GM12878 (cell line): Measurements from ENCODE around the gene KRTAP1-1. TPM values are rescaled to one million over a fixed set of nuclear protein-coding genes. Genes with fewer than 3 reads are reported as not detected.
"Not testable (repeated sequence)": the region's sequence is repeated elsewhere in the genome, so short reads cannot be mapped to it uniquely, and the experiment has no call there.

Experiments used
- ATAC-seq: fragments of 200-7000 bp; cut with Tn5 transposase; 3 replicates; pipeline ENCODE4 v1.9.1; 2020; ENCODE audit warnings: mild to moderate bottlenecking, moderate library complexity
- BruUV-seq: library from RNA; stranded (reverse); fragments of 400-500 nt; replicated peaks from 2 replicates; lab custom pipeline; 2021; lab: Mats Ljungman, UMichigan
- CTCF ChIA-PET: fragments of 300-600 bp; sonication (Branson Sonifier 250); formaldehyde crosslinking; extraction: SDS; loops from one replicate; lab custom pipeline; 2021; ENCODE audit warnings: inconsistent platforms; lab: Yijun Ruan, JAX
- POLR2A ChIA-PET: fragments of 350-600 bp; formaldehyde crosslinking; extraction: SDS; loops from one replicate; lab custom pipeline; 2021; ENCODE audit warnings: inconsistent platforms; lab: Charles Lee
- RAD21 ChIA-PET: fragments of 300-600 bp; sonication (Branson Sonifier 250); formaldehyde crosslinking; loops from one replicate; lab custom pipeline; 2023; ENCODE audit warnings: antibody characterized with exemption; ENCODE audit not compliant: unreplicated experiment; lab: Charles Lee
- SMC1A ChIA-PET: fragments of 300-600 bp; sonication (Branson Sonifier 250); formaldehyde crosslinking; loops from one replicate; lab custom pipeline; 2023; ENCODE audit not compliant: unreplicated experiment, uncharacterized antibody; lab: Charles Lee
- DNase-seq: peaks from one replicate; pipeline ENCODE4 v3.0.0-alpha.2; 2011; ENCODE audit warnings: low read depth, low spot score
- FAIRE-seq: peaks from 3 replicates; lab custom pipeline; 2011; peaks lifted over from hg19 to GRCh38; lab: Jason Lieb, UNC
- H2AFZ ChIP-seq: 2 replicates; pipeline ENCODE4 v1.6.0; 2011; ENCODE audit warnings: low read depth, low read length, control low read depth; ENCODE audit not compliant: control insufficient read depth
- H3K27ac ChIP-seq: 2 replicates; pipeline ENCODE4 v1.5.1; 2011; ENCODE audit warnings: control low read depth; ENCODE audit not compliant: control insufficient read depth, insufficient read depth
- H3K27me3 ChIP-seq, 2 experiments: replicated peaks in 1 of 2; 2 replicates each; pipeline versions ENCODE4 v1.6.0 to v1.6.1; 2011; ENCODE audit warnings: low read length in 1 of 2; ENCODE audit not compliant: control insufficient read depth in 2 of 2, insufficient read depth in 2 of 2
- H3K36me3 ChIP-seq, 2 experiments: 2 replicates each; pipeline ENCODE4 v1.5.1; 2011; ENCODE audit warnings: low read length in 1 of 2; ENCODE audit not compliant: control insufficient read depth in 2 of 2, insufficient read depth in 2 of 2
- H3K4me1 ChIP-seq: 2 replicates; pipeline ENCODE4 v1.6.1; 2011; ENCODE audit warnings: mild to moderate bottlenecking, low read length, moderate library complexity, mixed read lengths; ENCODE audit not compliant: control insufficient read depth, insufficient read depth
- H3K4me2 ChIP-seq: 2 replicates; pipeline ENCODE4 v1.6.0; 2011; ENCODE audit warnings: control low read depth; ENCODE audit not compliant: control insufficient read depth, insufficient read depth
- H3K4me3 ChIP-seq: fragments of 200-600 bp; sonication (generic); 2 replicates; pipeline ENCODE4 v1.5.1; 2016
- H3K79me2 ChIP-seq: 2 replicates; pipeline ENCODE4 v1.6.0; 2011; ENCODE audit warnings: low read length; ENCODE audit not compliant: control insufficient read depth, insufficient read depth
- H3K9ac ChIP-seq: 2 replicates; pipeline ENCODE4 v1.8.0; 2011; ENCODE audit warnings: low read length, control low read depth, mixed read lengths; ENCODE audit not compliant: control insufficient read depth, insufficient read depth
- H3K9me3 ChIP-seq: replicated peaks from 3 replicates; pipeline ENCODE4 v1.5.1; 2011; ENCODE audit warnings: mild to moderate bottlenecking, low read length; ENCODE audit not compliant: control insufficient read depth, insufficient read depth
- H4K20me1 ChIP-seq: 2 replicates; pipeline ENCODE4 v1.6.0; 2011; ENCODE audit not compliant: control insufficient read depth, insufficient read depth
- CREM ChIP-seq: IDR thresholded peaks from 2 replicates; pipeline ENCODE4 v1.6.1; 2014; ENCODE audit warnings: antibody characterized with exemption, low read depth
- EGR1 ChIP-seq, 2 experiments: IDR thresholded peaks; 1 replicate in 1 of 2; 2 replicates in 1 of 2; pipeline ENCODE4 v1.6.1; 2011 to 2012; ENCODE audit warnings: low read depth in 2 of 2, low read length in 2 of 2, borderline replicate concordance in 1 of 2, mild to moderate bottlenecking in 1 of 2, moderate library complexity in 1 of 2
- HSF1 ChIP-seq: fragments of 150-350 bp; IDR thresholded peaks from 2 replicates; pipeline ENCODE4 v1.6.1; 2014; ENCODE audit warnings: mild to moderate bottlenecking, low read depth, low read length
- NR2C2 ChIP-seq: IDR thresholded peaks from 2 replicates; pipeline ENCODE4 v1.6.1; 2011; ENCODE audit warnings: borderline replicate concordance, low read depth; ENCODE audit not compliant: control insufficient read depth, insufficient read length
- SMAD5 ChIP-seq: IDR thresholded peaks from 2 replicates; pipeline ENCODE4 v1.6.1; 2016; ENCODE audit warnings: antibody characterized with exemption, low read depth
- STAT3 ChIP-seq: IDR thresholded peaks from 2 replicates; pipeline ENCODE4 v1.6.1; 2011; ENCODE audit warnings: low read depth, low read length, improper control_type of control experiment
- SUZ12 ChIP-seq: fragments of 200-600 bp; sonication (generic); IDR thresholded peaks from one replicate; pipeline ENCODE4 v1.6.1; 2018; ENCODE audit warnings: antibody characterized with exemption, mild to moderate bottlenecking; ENCODE audit not compliant: unreplicated experiment
- TBL1XR1 ChIP-seq: IDR thresholded peaks from 2 replicates; pipeline ENCODE4 v1.6.1; 2012; ENCODE audit warnings: low read depth, low read length, improper control_type of control experiment
- YBX1 ChIP-seq: fragments of 450-650 bp; IDR thresholded peaks from 2 replicates; pipeline ENCODE4 v1.6.1; 2016; ENCODE audit warnings: antibody characterized with exemption
- ZNF24 ChIP-seq: fragments of 450-650 bp; IDR thresholded peaks from 2 replicates; pipeline ENCODE4 v1.6.1; 2017; ENCODE audit warnings: antibody characterized with exemption, mild to moderate bottlenecking
- WGBS: methylation state at CpG from one replicate; pipeline ENCODE4 v1.1.6; 2016; ENCODE audit warnings: low lambda C conversion rate; ENCODE audit not compliant: insufficient replicate concordance, insufficient coverage; ENCODE audit errors: missing lambda C conversion rate; 5-methylcytosine and 5-hydroxymethylcytosine counted together
- in situ Hi-C: fragments of 300-500 bp; cut with MboI; formaldehyde crosslinking; loops from 9 replicates; pipeline ENCODE4 v1.14.3; 2018; ENCODE audit warnings: mixed read lengths
- intact Hi-C: fragments of 100-400 bp; cut with micrococcal nuclease; formaldehyde crosslinking; loops from one replicate; pipeline ENCODE4 v1.14.2; 2022; ENCODE audit not compliant: unreplicated experiment
- polyA plus RNA-seq, 11 experiments: library from polyadenylated mRNA; depleted of rRNA in 4 of 11; unstranded in 6 of 11; stranded (reverse) in 5 of 11; fragments of >200 nt; fragmentation: Nextera tagmentation in 4 of 11; fragmentation: Illumina TruSeq in 1 of 11; extraction: Ambion mirVana in 4 of 11; extraction: Trizol in 1 of 11; gene quantifications; 1 replicate in 1 of 11; 2 replicates in 10 of 11; pipeline versions ENCODE4 v1.2.1 to v1.2.3, GENCODE V29; 2011 to 2016; ENCODE audit warnings: inconsistent platforms in 2 of 11, missing spikeins in 2 of 11, low read depth in 1 of 11
- total RNA-seq, 4 experiments: library from RNA; depleted of rRNA in 3 of 4; stranded (reverse); fragments of >200 nt in 3 of 4; fragmentation: Illumina TruSeq in 1 of 4; extraction: Trizol in 1 of 4; gene quantifications; 2 replicates each; pipeline versions ENCODE4 v1.2.1 to v1.2.3, GENCODE V29; 2013 to 2021

KRTAP1-1 gene
- total and polyA plus RNA-seq, 10 of the 15 experiments (the other 5 are each of a cell fraction or from before 2014, with no cell fraction given) = not detected

DNA sequence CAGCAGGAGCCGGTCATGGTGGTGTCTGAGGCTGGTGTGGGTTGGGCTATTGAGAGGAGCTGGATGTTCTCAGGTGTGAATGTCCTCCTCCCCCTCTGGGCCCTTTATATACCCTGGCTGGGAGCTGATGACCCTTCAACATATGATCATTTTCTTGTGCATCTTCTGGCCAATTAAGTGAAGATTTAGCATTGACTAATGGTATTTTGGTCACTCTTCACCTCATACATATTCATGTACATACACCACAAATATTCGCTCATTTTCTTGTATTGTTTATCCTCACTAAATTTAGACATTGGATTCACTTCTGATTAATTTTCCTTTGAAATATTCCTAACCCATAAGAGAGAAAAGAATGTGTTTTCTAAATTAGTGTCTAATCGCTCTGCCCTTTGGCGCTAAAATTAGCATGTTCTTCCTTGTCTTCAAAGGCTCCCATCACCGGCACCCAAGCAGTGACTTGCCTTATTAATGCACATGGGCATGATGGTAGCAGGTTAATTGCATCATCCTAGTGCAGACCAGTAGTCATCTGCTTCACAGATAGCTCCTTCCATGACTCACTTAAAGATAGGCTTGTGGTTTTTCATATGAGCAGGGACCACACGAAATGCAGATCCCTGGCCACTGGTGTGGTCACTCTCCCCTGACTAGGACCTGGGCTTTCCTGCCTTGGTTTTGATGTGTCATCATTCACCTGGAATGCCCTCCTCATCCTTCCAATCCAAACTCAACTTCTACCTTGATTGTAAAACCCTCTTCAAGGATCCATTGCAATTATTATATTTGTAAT lies 24.8 kb upstream of the KRTAP1-1 start, which contains the start of gene KRTAP2-4 (continued):
- TF ChIP-seq SUZ12 = no peak
- no peak for TF ChIP-seq SMAD5
- no peak for TF ChIP-seq NR2C2

GRCh38 chr17:41065016-41065689 lies 23.9 kb upstream of the KRTAP1-1 start:
- BruUV-seq = not testable (repeated sequence)

GRCh38 chr17:41064301-41064700 lies 23.1 kb upstream of the KRTAP1-1 start:
- Histone ChIP-seq H3K4me2 (no peak overlapping the region), H3K4me1 (no peaks in the 10 kb centered on the region), H3K79me2 (no peaks in the 10 kb centered on the region), H3K9me3 (no peaks in the 10 kb centered on the region), H4K20me1 (no peaks in the 10 kb centered on the region), H3K27me3 (no peaks in the 10 kb centered on the region; a peak in 1 of 4 replicates), H3K4me3 (no peak overlapping the region), H3K27ac (no peak overlapping the region), H2AFZ (no peak overlapping the region), H3K9ac (no peak overlapping the region), H3K36me3 (no peaks in the 10 kb centered on the region)
- RAD21 ChIA-PET = no interaction called here
- BruUV-seq = no TSS peak
- in situ Hi-C loops (no loop called here), intact Hi-C loops (no loop called here)
- FAIRE-seq (no peak), ATAC-seq (no peak), DNase-seq (no peak)
- WGBS = 9% methylated on average over 1 of the region's 1 CpG
- CTCF ChIA-PET = no interaction called here
- POLR2A ChIA-PET = no interaction called here
- SMC1A ChIA-PET = no interaction called here
- no peak for TF ChIP-seq HSF1
- TF ChIP-seq YBX1 = no peak
- TF ChIP-seq TBL1XR1 = no peak
- TF ChIP-seq STAT3 = no peak
- no peak for TF ChIP-seq ZNF24
- TF ChIP-seq EGR1 (IDR thresholded peaks at IDR 0.05; ENCODE audit: borderline replicate concordance in 1 of 2, low read depth in 2 of 2, low read length in 2 of 2) = no peak
- TF ChIP-seq CREM = no peak

More at GRCh38 chr17:41065016-41065689, 23.9 kb upstream of the KRTAP1-1 start:
- ATAC-seq, H3K4me1 ChIP-seq, H3K36me3 ChIP-seq, H3K9me3 ChIP-seq, H3K27me3 ChIP-seq, H3K27ac ChIP-seq, H3K4me2 ChIP-seq, in situ Hi-C loops, POLR2A ChIA-PET, RAD21 ChIA-PET, H3K9ac ChIP-seq, intact Hi-C loops, H3K4me3 ChIP-seq, FAIRE-seq, SMC1A ChIA-PET, H2AFZ ChIP-seq, H4K20me1 ChIP-seq, DNase-seq, H3K79me2 ChIP-seq: not testable (repeated sequence)
- WGBS = 24% methylated on average over 7 of the region's 16 CpGs
- CTCF ChIA-PET = interaction anchor here (0.6 kb wide), 1 partner anchor 25 kb away, joined by 3 read pairs; no protein-coding TSS in a partner anchor
